SK-N-SH (cell line): Measurements from ENCODE around the gene VSIG10L. TPM values are rescaled to one million over a fixed set of nuclear protein-coding genes. Genes with fewer than 3 reads are reported as not detected.

Experiments
- CTCF ChIA-PET: fragments of 300-600, 350-600 bp; formaldehyde crosslinking; extraction: SDS; loops from one replicate; lab custom pipeline; 2021; lab: Yijun Ruan, JAX
- POLR2A ChIA-PET: fragments of 350-600 bp; sonication (Branson Sonifier 250); formaldehyde crosslinking; extraction: SDS; loops from one replicate; lab custom pipeline; 2020; ENCODE audit warnings: antibody characterized with exemption, inconsistent platforms; lab: Yijun Ruan, JAX
- DNase-seq: peaks from one replicate; pipeline ENCODE4 v3.0.0; 2012
- H2AFZ ChIP-seq: fragments of 200-600 bp; sonication (generic); 2 replicates; pipeline ENCODE4 v1.8.1; 2016; ENCODE audit warnings: antibody characterized with exemption, mild to moderate bottlenecking, low read depth
- H3F3A ChIP-seq: fragments of 200-600 bp; sonication (generic); replicated peaks from 2 replicates; pipeline ENCODE3; 2016; ENCODE audit warnings: antibody characterized with exemption, mild to moderate bottlenecking; ENCODE audit not compliant: insufficient read depth
- H3K27ac ChIP-seq, 2 experiments: fragments of 200-500 bp in 1 of 2; fragments of 200-600 bp in 1 of 2; sonication (Bioruptor generic) in 1 of 2; sonication (generic), shearing (Covaris generic) in 1 of 2; 2 replicates each; pipeline versions ENCODE4 v1.5.1 to v1.6.1; 2014 to 2016; ENCODE audit warnings: low read depth in 2 of 2, inconsistent platforms in 1 of 2, low read length in 1 of 2, mild to moderate bottlenecking in 1 of 2, mixed read lengths in 1 of 2
- H3K27me3 ChIP-seq: fragments of 200-600 bp; sonication (generic), shearing (Covaris generic); 2 replicates; pipeline ENCODE4 v1.6.1; 2016; ENCODE audit warnings: mixed run types; ENCODE audit not compliant: insufficient read depth
- H3K36me3 ChIP-seq, 2 experiments: fragments of 200-500 bp in 1 of 2; fragments of 200-600 bp in 1 of 2; sonication (Bioruptor generic) in 1 of 2; sonication (generic) in 1 of 2; replicated peaks in 1 of 2; 2 replicates each; pipeline versions ENCODE3 to v1.5.1; 2014 to 2016; ENCODE audit warnings: low read length in 1 of 2, mild to moderate bottlenecking in 1 of 2; ENCODE audit not compliant: insufficient read depth in 2 of 2, control insufficient read depth in 1 of 2
- H3K4me1 ChIP-seq, 2 experiments: fragments of 200-500 bp in 1 of 2; fragments of 200-600 bp in 1 of 2; sonication (Bioruptor generic) in 1 of 2; sonication (generic), shearing (Covaris generic) in 1 of 2; 2 replicates each; pipeline versions ENCODE4 v1.5.1 to v1.6.1; 2014 to 2016; ENCODE audit warnings: low read depth in 1 of 2, low read length in 1 of 2, mixed run types in 1 of 2; ENCODE audit not compliant: insufficient read depth in 2 of 2, control insufficient read depth in 1 of 2
- H3K4me2 ChIP-seq: fragments of 200-600 bp; sonication (generic), shearing (Covaris generic); 2 replicates; pipeline ENCODE4 v1.6.1; 2017; ENCODE audit warnings: mixed run types
- H3K4me3 ChIP-seq, 2 experiments: fragments of 200-500 bp in 1 of 2; fragments of 200-600 bp in 1 of 2; sonication (Bioruptor generic) in 1 of 2; sonication (generic), shearing (Covaris generic) in 1 of 2; 2 replicates each; pipeline versions ENCODE4 v1.5.1 to v1.8.1; 2014 to 2016; ENCODE audit warnings: low read depth in 2 of 2, inconsistent platforms in 1 of 2, low read length in 1 of 2, mild to moderate bottlenecking in 1 of 2, mixed read lengths in 1 of 2, moderate library complexity in 1 of 2
- H3K79me2 ChIP-seq: fragments of 200-600 bp; sonication (generic); 2 replicates; pipeline ENCODE4 v1.8.1; 2017; ENCODE audit warnings: mild to moderate bottlenecking; ENCODE audit not compliant: insufficient read depth
- H3K9ac ChIP-seq: fragments of 200-600 bp; sonication (generic); 2 replicates; pipeline ENCODE4 v1.6.1; 2017; ENCODE audit warnings: mixed run types
- H3K9me2 ChIP-seq: fragments of 200-600 bp; sonication (generic); 2 replicates; pipeline ENCODE4 v1.6.1; 2017; ENCODE audit warnings: mixed run types
- H3K9me3 ChIP-seq: fragments of 200-600 bp; sonication (generic); 2 replicates; pipeline ENCODE4 v1.6.1; 2017; ENCODE audit warnings: mixed run types, mild to moderate bottlenecking, moderate library complexity
- H4K20me1 ChIP-seq: fragments of 200-600 bp; sonication (generic); 2 replicates; pipeline ENCODE4 v1.6.1; 2017; ENCODE audit warnings: mild to moderate bottlenecking, mixed run types; ENCODE audit not compliant: insufficient read depth
- CHD2 ChIP-seq: fragments of 150-350 bp; IDR thresholded peaks from 2 replicates; pipeline ENCODE4 v1.6.1; 2018; ENCODE audit warnings: low read length; ENCODE audit not compliant: partially characterized antibody
- CTCF ChIP-seq: fragments of 200-600 bp; sonication (generic); IDR thresholded peaks from 2 replicates; pipeline ENCODE4 v1.6.1; 2017; ENCODE audit warnings: antibody characterized with exemption, mild to moderate bottlenecking, moderate library complexity
- EZH2phosphoT487 ChIP-seq: fragments of 200-600 bp; sonication (generic); IDR thresholded peaks from 2 replicates; pipeline ENCODE4 v1.6.1; 2017; ENCODE audit warnings: low read depth, mixed run types, mild to moderate bottlenecking, antibody characterized with exemption, moderate library complexity, borderline replicate concordance
- FOXJ3 ChIP-seq: sonication (generic); formaldehyde crosslinking; IDR thresholded peaks from 2 replicates; pipeline ENCODE4 v1.5.1; 2020; ENCODE audit warnings: mild to moderate bottlenecking, missing genetic modification reagents
- FOXM1 ChIP-seq: IDR thresholded peaks from 2 replicates; pipeline ENCODE4 v1.4.0; 2012; ENCODE audit warnings: low read depth, mild to moderate bottlenecking
- GABPA ChIP-seq: IDR thresholded peaks from 2 replicates; pipeline ENCODE4 v1.4.0; 2012; ENCODE audit warnings: low read depth, mild to moderate bottlenecking
- GATA2 ChIP-seq: sonication (generic); formaldehyde crosslinking; IDR thresholded peaks from 2 replicates; pipeline ENCODE4 v1.5.0; 2020; ENCODE audit warnings: mild to moderate bottlenecking, missing genetic modification reagents
- MEF2A ChIP-seq: IDR thresholded peaks from 2 replicates; pipeline ENCODE4 v1.4.0; 2012; ENCODE audit warnings: low read depth, borderline replicate concordance
- NFIC ChIP-seq: IDR thresholded peaks from 2 replicates; pipeline ENCODE4 v1.4.0; 2012; ENCODE audit warnings: borderline replicate concordance
- NRF1 ChIP-seq: IDR thresholded peaks from 2 replicates; pipeline ENCODE4 v1.6.1; 2012; ENCODE audit warnings: low read depth, mild to moderate bottlenecking, low read length
- RCOR1 ChIP-seq: fragments of 150-350 bp; IDR thresholded peaks from 2 replicates; pipeline ENCODE4 v1.6.1; 2017; ENCODE audit warnings: antibody characterized with exemption, low read length
- REST ChIP-seq: IDR thresholded peaks from 2 replicates; pipeline ENCODE4 v1.6.1; 2012; ENCODE audit warnings: mild to moderate bottlenecking, low read depth, low read length, moderate library complexity
- RFX5 ChIP-seq: IDR thresholded peaks from 2 replicates; pipeline ENCODE4 v1.6.1; 2012; ENCODE audit warnings: mild to moderate bottlenecking, improper control_type of control experiment, low read length
- RXRA ChIP-seq: IDR thresholded peaks from 2 replicates; pipeline ENCODE4 v1.4.0; 2012; ENCODE audit warnings: low read depth, mild to moderate bottlenecking, borderline replicate concordance
- SIN3A ChIP-seq: IDR thresholded peaks from 2 replicates; pipeline ENCODE4 v1.6.1; 2012; ENCODE audit warnings: low read depth, mild to moderate bottlenecking, low read length, moderate library complexity, borderline replicate concordance
- SMC3 ChIP-seq: IDR thresholded peaks from 2 replicates; pipeline ENCODE4 v1.6.1; 2012; ENCODE audit warnings: low read depth, low read length, improper control_type of control experiment
- USF1 ChIP-seq: IDR thresholded peaks from 2 replicates; pipeline ENCODE4 v1.4.0; 2012; ENCODE audit warnings: low read depth, borderline replicate concordance
- WGBS: methylation state at CpG from one replicate; pipeline ENCODE4 v1.1.6; 2017; ENCODE audit warnings: low lambda C conversion rate; 5-methylcytosine and 5-hydroxymethylcytosine counted together
- polyA plus RNA-seq, 3 experiments: library from polyadenylated mRNA; depleted of rRNA; stranded (reverse); fragments of >200 nt; gene quantifications; 2 replicates each; pipeline ENCODE4 v1.2.3, GENCODE V29; 2012
- TF ChIP-seq, protein P1 (sequence below): fragments of 150-350 bp; IDR thresholded peaks from 2 replicates; pipeline ENCODE4 v1.6.1; 2017; ENCODE audit warnings: antibody characterized with exemption, low read length, low read depth, borderline replicate concordance

Gene VSIG10L
- polyA plus RNA-seq, 1 of the 3 experiments (the other 2 are of a cell fraction): 2.7 TPM

- TF ChIP-seq REST (no peak), EZH2phosphoT487 (no peak)
Observed at GRCh38 chr19:51329411-51329810, 12.5 kb downstream of the VSIG10L start (continued).

DNA sequence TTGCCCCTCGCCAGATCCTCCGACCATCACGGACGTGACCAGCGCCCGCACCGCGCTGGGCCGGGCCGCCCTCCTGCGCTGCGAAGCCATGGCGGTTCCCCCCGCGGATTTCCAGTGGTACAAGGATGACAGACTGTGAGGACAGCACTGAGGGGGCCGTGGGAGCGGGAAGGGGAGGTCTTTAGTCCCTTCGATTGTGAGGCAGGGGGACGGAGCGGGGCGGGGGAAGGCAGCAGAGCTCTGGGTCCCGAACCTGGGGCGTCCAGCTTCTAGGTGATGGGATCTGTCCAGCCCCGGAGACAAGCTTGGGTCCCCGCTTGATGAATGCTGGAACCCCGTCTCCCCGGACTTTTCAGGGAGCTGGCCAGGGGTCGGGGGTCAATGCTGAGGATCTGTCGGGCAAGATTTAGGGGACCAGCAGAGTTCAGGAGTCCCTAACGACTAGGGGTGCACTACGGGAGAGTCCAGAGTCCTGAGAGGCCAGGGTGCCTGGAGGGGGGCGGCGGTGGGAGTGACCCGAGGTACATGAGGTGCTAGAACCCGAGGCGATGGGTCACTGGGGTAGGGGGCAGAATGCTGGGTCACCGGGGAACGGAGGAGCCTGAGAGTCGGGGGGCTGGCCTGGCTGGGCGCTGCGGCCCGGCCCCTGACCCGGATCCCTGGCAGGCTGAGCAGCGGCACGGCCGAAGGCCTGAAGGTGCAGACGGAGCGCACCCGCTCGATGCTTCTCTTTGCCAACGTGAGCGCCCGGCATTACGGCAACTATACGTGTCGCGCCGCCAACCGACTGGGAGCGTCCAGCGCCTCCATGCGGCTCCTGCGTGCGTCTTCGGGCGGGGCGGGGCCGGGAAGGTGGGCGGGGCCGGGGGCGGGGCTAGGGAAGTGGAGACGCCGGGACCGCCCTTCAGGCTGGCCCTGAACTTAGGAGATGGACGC is 14.6 kb downstream of the VSIG10L start:
- Histone ChIP-seq H2AFZ (no peak overlapping the region), H4K20me1 (no peaks in the 10 kb centered on the region), H3K4me3 (no peak overlapping the region), H3F3A (no peaks in the 10 kb centered on the region), H3K79me2 (no peaks in the 10 kb centered on the region), H3K27me3 (no peaks in the 10 kb centered on the region), H3K9me3 (no peaks in the 10 kb centered on the region), H3K4me1 (no peaks in the 10 kb centered on the region), H3K9ac (no peak overlapping the region), H3K4me2 (no peak overlapping the region), H3K36me3 (no peaks in the 10 kb centered on the region), H3K9me2 (no peaks in the 10 kb centered on the region), H3K27ac (no peak overlapping the region)
- 77% methylated on average over 50 of the region's 75 CpGs for WGBS
- no peak for DNase-seq
- ChIA-PET CTCF (interaction anchor here (0.6 kb wide), 1 partner anchor 80 kb away, joined by 3 read pairs; no protein-coding TSS in a partner anchor), POLR2A (no interaction called here)
- TF ChIP-seq GABPA (no peak), RFX5 (no peak), SMC3 (no peak), FOXJ3 (CRISPR knock-in tag) (no peak), FOXM1 (no peak), REST (no peak), USF1 (no peak), SIN3A (no peak), GATA2 (CRISPR knock-in tag) (no peak), MEF2A (no peak), NFIC (no peak), CHD2 (no peak), RXRA (no peak), RCOR1 (no peak), CTCF (no peak), NRF1 (no peak)
- TF ChIP-seq, protein P1, sequence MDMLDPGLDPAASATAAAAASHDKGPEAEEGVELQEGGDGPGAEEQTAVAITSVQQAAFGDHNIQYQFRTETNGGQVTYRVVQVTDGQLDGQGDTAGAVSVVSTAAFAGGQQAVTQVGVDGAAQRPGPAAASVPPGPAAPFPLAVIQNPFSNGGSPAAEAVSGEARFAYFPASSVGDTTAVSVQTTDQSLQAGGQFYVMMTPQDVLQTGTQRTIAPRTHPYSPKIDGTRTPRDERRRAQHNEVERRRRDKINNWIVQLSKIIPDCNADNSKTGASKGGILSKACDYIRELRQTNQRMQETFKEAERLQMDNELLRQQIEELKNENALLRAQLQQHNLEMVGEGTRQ: no peak
